ENCODE measurements around the gene SLC30A1.
A peak's percentile ranks its signal among the peaks of the same experiment; 100 is the strongest.

Gene SLC30A1

GRCh38 chr1:211605603-211606331 lies 26.8 kb upstream of the SLC30A1 start:
- Mint-ChIP-seq H3K9me3 (no peaks in the 10 kb centered on the region), H3K27ac (peak overlapping the region in 1 of 3 experiments; percentile 3), H3K4me3 (no peak overlapping the region), H3K4me1 (peaks cover 31% of the 10 kb centered on the region), H3K27me3 (ENCODE audit: low read depth) (peaks cover 4% of the 10 kb centered on the region), H3K36me3 (ENCODE audit: low read depth) (no peaks in the 10 kb centered on the region)
- TF ChIP-seq, protein P1, sequence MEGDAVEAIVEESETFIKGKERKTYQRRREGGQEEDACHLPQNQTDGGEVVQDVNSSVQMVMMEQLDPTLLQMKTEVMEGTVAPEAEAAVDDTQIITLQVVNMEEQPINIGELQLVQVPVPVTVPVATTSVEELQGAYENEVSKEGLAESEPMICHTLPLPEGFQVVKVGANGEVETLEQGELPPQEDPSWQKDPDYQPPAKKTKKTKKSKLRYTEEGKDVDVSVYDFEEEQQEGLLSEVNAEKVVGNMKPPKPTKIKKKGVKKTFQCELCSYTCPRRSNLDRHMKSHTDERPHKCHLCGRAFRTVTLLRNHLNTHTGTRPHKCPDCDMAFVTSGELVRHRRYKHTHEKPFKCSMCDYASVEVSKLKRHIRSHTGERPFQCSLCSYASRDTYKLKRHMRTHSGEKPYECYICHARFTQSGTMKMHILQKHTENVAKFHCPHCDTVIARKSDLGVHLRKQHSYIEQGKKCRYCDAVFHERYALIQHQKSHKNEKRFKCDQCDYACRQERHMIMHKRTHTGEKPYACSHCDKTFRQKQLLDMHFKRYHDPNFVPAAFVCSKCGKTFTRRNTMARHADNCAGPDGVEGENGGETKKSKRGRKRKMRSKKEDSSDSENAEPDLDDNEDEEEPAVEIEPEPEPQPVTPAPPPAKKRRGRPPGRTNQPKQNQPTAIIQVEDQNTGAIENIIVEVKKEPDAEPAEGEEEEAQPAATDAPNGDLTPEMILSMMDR (IDR thresholded peaks at IDR 0.05; ENCODE audit: unreplicated experiment in 3 of 3) = no peak

DNA sequence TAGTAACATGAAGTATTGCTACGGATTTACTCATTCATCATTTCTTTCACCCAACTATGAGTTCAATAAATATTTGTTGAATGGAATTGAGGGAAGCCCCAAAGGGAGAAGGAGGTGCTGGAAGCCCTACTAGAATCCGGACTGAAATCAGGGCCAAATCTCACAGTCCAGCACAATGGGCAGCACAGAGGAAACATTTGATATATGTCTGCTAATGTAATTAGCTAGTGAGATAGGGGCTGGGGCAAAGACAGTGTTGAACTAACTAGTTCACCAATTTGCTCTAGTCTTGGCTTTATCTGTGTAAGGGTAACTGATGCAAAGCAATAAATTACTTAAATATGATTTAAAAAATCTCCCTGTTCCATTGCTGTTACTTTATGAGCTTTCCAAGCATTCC lies 26.1 kb upstream of the SLC30A1 start:
- Mint-ChIP-seq H3K36me3 (ENCODE audit: low read depth) (no peaks in the 10 kb centered on the region), H3K9me3 (no peaks in the 10 kb centered on the region), H3K4me1 (peaks cover 30% of the 10 kb centered on the region), H3K27ac (no peak overlapping the region), H3K27me3 (ENCODE audit: low read depth) (peaks cover 4% of the 10 kb centered on the region), H3K4me3 (no peak overlapping the region)
- TF ChIP-seq, protein P1 (IDR thresholded peaks at IDR 0.05; ENCODE audit: unreplicated experiment in 3 of 3) = no peak

DNA sequence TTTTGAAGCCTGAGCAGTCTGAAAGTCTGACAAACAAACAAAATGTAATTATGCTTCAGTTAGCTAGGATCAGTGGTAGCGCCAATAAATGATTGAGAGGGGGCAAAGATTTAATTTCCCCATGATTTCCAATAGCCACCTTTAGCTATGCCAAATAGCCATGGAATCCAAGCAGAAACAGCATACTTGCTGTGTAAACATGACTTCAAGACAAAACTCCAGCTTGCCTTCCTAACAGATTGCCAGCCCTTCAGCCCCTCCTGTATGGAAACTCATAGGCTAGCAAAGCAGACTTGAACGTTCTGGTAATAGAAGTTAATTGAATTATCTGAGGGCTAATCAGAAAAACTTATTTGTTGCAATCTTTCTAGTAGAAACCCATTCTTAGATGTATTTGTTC lies 25.6 kb upstream of the SLC30A1 start:
- peaks cover 26% of the 10 kb centered on the region for H3K4me1 Mint-ChIP-seq
- no peak overlapping the region for H3K4me3 Mint-ChIP-seq
- peaks cover 4% of the 10 kb centered on the region for H3K27me3 Mint-ChIP-seq (ENCODE audit: low read depth)
- H3K9me3 Mint-ChIP-seq = no peaks in the 10 kb centered on the region
- H3K27ac Mint-ChIP-seq = no peak overlapping the region
- H3K36me3 Mint-ChIP-seq (ENCODE audit: low read depth) = no peaks in the 10 kb centered on the region
- TF ChIP-seq, protein P1 (IDR thresholded peaks at IDR 0.05; ENCODE audit: unreplicated experiment in 3 of 3) = no peak

GRCh38 chr1:211603713-211604112 lies 24.8 kb upstream of the SLC30A1 start:
- Mint-ChIP-seq H3K27me3 (ENCODE audit: low read depth) (peaks cover 4% of the 10 kb centered on the region), H3K27ac (no peak overlapping the region), H3K36me3 (ENCODE audit: low read depth) (no peaks in the 10 kb centered on the region), H3K9me3 (no peaks in the 10 kb centered on the region), H3K4me3 (no peak overlapping the region), H3K4me1 (peaks cover 20% of the 10 kb centered on the region)
- TF ChIP-seq, protein P1 (IDR thresholded peaks at IDR 0.05; ENCODE audit: unreplicated experiment in 3 of 3) = no peak

GRCh38 chr1:211603191-211603701 lies 24.3 kb upstream of the SLC30A1 start:
- Mint-ChIP-seq H3K27ac (no peak overlapping the region), H3K9me3 (no peaks in the 10 kb centered on the region), H3K36me3 (ENCODE audit: low read depth) (no peaks in the 10 kb centered on the region), H3K4me3 (no peak overlapping the region), H3K4me1 (peaks cover 20% of the 10 kb centered on the region), H3K27me3 (ENCODE audit: low read depth) (peaks cover 4% of the 10 kb centered on the region)
- TF ChIP-seq, protein P1 (IDR thresholded peaks at IDR 0.05; ENCODE audit: unreplicated experiment in 3 of 3) = no peak
